ENCODE results near the gene BTG4. TPM values are rescaled to one million over a fixed set of nuclear protein-coding genes. Genes with fewer than 3 reads are reported as not detected.

Gene BTG4
- total and polyA plus RNA-seq, 2 of the 8 experiments (the other 6 are each of a cell fraction or from before 2014, with no cell fraction given), result 0.06 TPM; not detected in 1

- FAIRE-seq (no peak), DNase-seq (ENCODE audit: low read depth in 1 of 2, low spot score in 2 of 2) (no peak)
- no peak overlapping the region for H3K18ac ChIP-seq (ENCODE audit: extremely low read depth, low read length)
- no peaks in the 10 kb centered on the region; a peak in 1 of 7 replicates for H3K27me3 ChIP-seq (replicated peaks in 1 of 4; ENCODE audit: control insufficient read depth in 3 of 4, extremely low read depth in 1 of 4, insufficient read depth in 3 of 4, low read length in 3 of 4)
- no peak overlapping the region for H2AK5ac ChIP-seq (ENCODE audit: low read depth, low read length)
- H3K23ac ChIP-seq (ENCODE audit: insufficient read length), result no peak overlapping the region
- H3K79me1 ChIP-seq (ENCODE audit: low read depth, low read length), result no peaks in the 10 kb centered on the region
- H3K36me3 ChIP-seq (ENCODE audit: control insufficient read depth in 2 of 4, insufficient read depth in 4 of 4, low read length in 3 of 4), result no peaks in the 10 kb centered on the region
- TF ChIP-seq NRF1 (IDR thresholded peaks at IDR 0.05; ENCODE audit: low read depth, low read length) (no peak), ATF2 (IDR thresholded peaks at IDR 0.05; ENCODE audit: low read length) (no peak), CEBPB (IDR thresholded peaks at IDR 0.05; ENCODE audit: low read depth, low read length) (peak; percentile 43)
- H3K4me3 ChIP-seq (ENCODE audit: extremely low read depth in 1 of 4, insufficient read depth in 2 of 4, low read depth in 3 of 4, low read length in 4 of 4), result no peak overlapping the region
- H3K14ac ChIP-seq (ENCODE audit: insufficient read length), result no peak overlapping the region
- no peak overlapping the region for H4K5ac ChIP-seq (ENCODE audit: insufficient read length, low read depth, low read length)
- no peaks in the 10 kb centered on the region for H3K79me2 ChIP-seq (ENCODE audit: control insufficient read depth in 1 of 2, insufficient read depth in 2 of 2, low read length in 2 of 2)
- no peak overlapping the region for H4K8ac ChIP-seq (ENCODE audit: extremely low read depth, insufficient read depth, low read length)
- no peak overlapping the region for H2BK5ac ChIP-seq (ENCODE audit: low read depth, low read length)
- no peak overlapping the region for H2BK20ac ChIP-seq (ENCODE audit: low read length)
- no peaks in the 10 kb centered on the region for H3K9me3 ChIP-seq (ENCODE audit: insufficient read depth in 2 of 2, low read depth in 1 of 2, low read length in 1 of 2)
- 86% methylated on average over 5 of the region's 5 CpGs; no CpG with 5 or more reads in 1 of the 2 experiments for WGBS, 2 experiments (ENCODE audit: extremely low coverage in 1 of 2, insufficient coverage in 1 of 2, insufficient read length in 1 of 2, insufficient replicate concordance in 2 of 2, low coverage in 1 of 2, low lambda C conversion rate in 2 of 2, missing lambda C conversion rate in 1 of 2)
- ChIA-PET POLR2A (ENCODE audit: partially characterized antibody) (interaction anchor here (1.2 to 1.4 kb wide), 2 partner anchors 9 to 32 kb away, joined by 3 to 4 read pairs; no protein-coding TSS in a partner anchor), CTCF (ENCODE audit: partially characterized antibody) (interaction anchor here (0.8 to 2.3 kb wide), 4 partner anchors 19 to 303 kb away, joined by 3 to 6 read pairs (median 4); no protein-coding TSS in a partner anchor)
- H2BK15ac ChIP-seq (ENCODE audit: low read length), result no peak overlapping the region
- H3K56ac ChIP-seq (replicated peaks; ENCODE audit: insufficient read length, low read depth, low read length), result no peak overlapping the region
- H4K91ac ChIP-seq (replicated peaks; ENCODE audit: insufficient read length, low read length), result no peak overlapping the region
- no peak overlapping the region for H2BK12ac ChIP-seq (ENCODE audit: low read depth, low read length)
- no peak overlapping the region for H2BK120ac ChIP-seq (replicated peaks; ENCODE audit: low read depth, low read length)
- no peak overlapping the region for H3K4me2 ChIP-seq (ENCODE audit: insufficient read depth in 1 of 2, low read depth in 2 of 2, low read length in 2 of 2)
- H3K4ac ChIP-seq (replicated peaks; ENCODE audit: insufficient read length, low read depth, low read length), result no peak overlapping the region
- peaks cover 0 to 4% (median 0%) of the 10 kb centered on the region in 4 experiments; a peak in 1 of 7 replicates for H3K4me1 ChIP-seq (replicated peaks in 1 of 4; ENCODE audit: control insufficient read depth in 3 of 4, insufficient read depth in 4 of 4, low read length in 3 of 4)
- H2AFZ ChIP-seq (ENCODE audit: low read length), result peak overlapping the region; percentile 66; the same call in 1 of the 2 replicates
- H3K27ac ChIP-seq (ENCODE audit: low read depth, low read length), result no peak overlapping the region
- H3K9ac ChIP-seq (replicated peaks in 1 of 4; ENCODE audit: extremely low read depth in 1 of 4, low read depth in 3 of 4, low read length in 3 of 4), result no peak overlapping the region
- no peaks in the 10 kb centered on the region for H4K20me1 ChIP-seq (replicated peaks in 1 of 2; ENCODE audit: control insufficient read depth in 1 of 2, insufficient read depth in 2 of 2, low read length in 2 of 2)
- H3K23me2 ChIP-seq (ENCODE audit: low read depth, low read length), result no peaks in the 10 kb centered on the region
These were observed 20.2 kb upstream of the BTG4 start for GRCh38 chr11:111532365-111532709.

Measured in H1 (cell line).